DMS 273 treated with DMSO at 0.1 percent for 48 hours (cell line): ENCODE measurements around the gene SERP1.
"Not testable (repeated sequence)": the region's sequence is repeated elsewhere in the genome, so short reads cannot be mapped to it uniquely, and the experiment has no call there.

Experiments used
- DNase-seq: peaks from one replicate; lab custom pipeline; 2025; lab: John Stamatoyannopoulos, UW

SERP1 gene

DNA sequence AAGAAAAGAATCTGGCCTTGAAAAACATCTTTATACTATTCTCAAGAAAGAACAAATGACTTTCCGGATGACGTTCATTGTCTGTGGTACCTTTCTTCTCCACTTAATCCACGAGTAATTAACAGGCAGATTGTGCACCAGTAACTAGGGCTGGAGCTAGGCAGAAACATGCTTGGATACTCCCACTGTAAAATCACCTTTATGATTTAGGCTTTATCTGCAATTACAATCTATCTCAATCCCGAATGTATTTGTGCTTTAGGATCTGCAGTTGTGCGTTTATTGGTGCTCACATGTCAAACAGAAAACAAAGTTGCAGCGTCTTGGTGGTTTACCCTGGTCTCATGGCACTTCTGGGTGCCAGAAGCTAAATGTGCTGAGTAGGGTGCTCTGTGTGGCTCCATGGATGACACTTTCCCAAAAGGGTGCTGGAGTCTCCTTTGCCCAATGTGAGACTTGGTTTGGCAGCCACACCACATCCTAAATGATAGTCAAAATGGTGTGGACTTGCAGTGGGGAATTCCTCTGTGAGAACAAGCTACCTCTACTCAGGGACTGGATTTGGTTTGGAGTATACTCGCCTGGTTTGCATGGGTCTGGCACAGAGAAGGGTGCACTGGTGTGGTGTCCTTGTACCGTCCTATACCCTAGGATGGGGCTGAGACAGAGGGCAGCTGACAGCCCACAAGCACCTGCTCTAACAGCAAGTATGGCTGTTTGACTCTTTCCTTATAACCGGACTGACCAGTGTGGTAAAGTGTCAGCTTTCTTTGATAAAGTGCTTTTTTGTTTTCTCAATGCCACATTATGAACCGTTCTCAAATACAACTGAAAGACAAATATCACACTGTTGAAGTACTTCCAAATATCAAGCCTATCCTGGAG, 7.7 kb downstream of the SERP1 start:
- no peak for DNase-seq

DNA sequence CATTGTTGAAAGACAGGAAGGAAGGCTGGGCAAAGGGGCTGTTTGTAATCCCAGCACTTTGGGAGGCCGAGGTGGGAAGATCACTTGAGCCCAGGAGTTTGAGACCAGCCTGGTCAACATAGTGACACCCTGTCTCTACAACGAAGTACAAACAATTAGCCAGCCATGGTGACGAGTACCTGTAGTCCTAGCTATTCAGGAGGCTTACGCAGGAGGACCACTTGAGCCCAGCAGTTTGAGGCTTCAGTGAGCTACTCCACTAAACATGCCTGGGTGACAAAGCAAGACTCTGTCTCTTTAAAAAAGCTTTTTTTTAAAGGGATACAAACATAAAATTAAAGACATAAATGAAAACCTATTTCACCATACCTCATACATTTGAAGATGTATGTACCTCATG, 11.1 kb downstream of the SERP1 start:
- no peak for DNase-seq

DNA sequence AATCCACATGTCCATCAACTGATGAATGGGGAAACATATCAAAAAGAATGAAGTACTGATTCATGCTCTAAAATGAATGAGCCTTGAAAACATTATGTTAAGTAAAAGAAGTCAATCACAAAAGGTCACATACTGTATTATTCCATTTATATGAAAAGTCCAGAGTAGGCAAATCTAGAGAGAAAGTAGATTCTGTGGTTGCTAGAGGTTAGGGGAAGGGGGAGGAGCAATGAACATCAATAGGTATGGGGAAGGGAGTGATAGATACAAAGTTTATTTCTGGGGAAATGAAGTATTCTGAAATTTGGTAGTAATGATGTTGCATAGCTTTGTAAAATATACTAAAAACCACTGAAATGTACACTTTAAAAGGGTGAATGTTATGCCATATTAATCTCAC, 14.5 kb downstream of the SERP1 start:
- DNase-seq: no peak

DNA sequence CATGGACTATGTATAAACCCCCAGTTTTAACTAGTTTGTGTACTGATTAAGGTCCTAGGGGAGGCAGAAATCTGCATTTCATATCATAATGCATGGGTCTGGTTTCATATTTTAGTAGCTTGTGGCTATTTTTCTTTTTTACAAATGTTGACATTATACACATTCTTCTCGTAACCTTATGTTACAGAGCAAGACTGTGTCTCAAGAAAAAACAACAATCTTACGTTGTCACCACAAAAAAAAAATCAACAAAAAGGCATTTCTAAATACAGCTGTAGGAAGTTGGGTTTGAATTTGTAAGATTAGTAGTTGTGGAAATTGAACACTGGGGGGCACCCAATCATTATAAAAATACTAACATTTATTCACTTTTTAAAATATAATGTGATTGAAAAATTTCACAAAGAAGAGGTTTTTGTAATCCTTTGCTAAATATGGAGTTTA, 17.9 kb downstream of the SERP1 start:
- DNase-seq: no peak

- no peak for DNase-seq
Measured at GRCh38 chr3:150527464-150528255, 18.6 kb downstream of the SERP1 start.

- DNase-seq: no peak
Measured at GRCh38 chr3:150523538-150523937, 22.8 kb downstream of the SERP1 start.

- DNase-seq: no peak
Measured at GRCh38 chr3:150521463-150521862, 24.8 kb downstream of the SERP1 start.

DNA sequence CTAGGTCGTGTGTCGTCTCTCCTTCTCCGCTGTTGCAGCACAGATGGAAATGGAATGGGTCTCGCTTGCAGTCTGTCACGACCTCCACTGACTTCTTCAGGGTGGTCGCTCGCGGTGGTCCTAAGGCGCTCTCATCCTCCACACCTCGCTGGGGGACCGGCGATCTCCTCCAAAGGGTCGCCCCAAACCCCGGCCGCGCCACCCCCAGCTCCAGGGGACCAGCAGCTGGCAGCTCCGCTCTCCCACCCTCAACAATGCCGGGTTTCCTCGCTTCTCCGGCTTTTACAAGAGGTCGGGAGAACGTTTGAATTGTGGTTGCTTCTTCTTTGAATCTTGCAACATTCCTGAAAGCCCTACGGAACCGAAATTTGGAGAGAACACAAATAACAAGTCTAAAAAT, 25.9 kb downstream of the SERP1 start:
- DNase-seq: no peak

DNA sequence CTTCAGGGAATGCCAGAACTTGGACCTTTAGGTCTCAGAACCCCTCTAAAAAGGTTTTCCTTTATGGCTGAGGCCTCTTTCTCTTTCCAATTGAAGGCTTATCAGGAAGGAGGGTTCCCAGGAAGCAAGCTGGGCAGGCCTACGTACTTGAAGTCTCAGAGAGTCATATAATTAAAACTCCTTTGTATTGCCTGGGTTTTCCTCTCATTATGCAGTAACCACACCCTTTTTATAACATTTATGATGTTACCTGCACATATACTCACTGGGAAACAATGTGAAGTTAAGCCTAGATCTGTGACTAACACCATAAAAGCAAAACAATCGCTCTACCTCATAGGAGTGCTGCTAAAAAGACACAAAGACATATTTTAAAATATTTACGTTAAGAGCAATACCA, 27.3 kb downstream of the SERP1 start:
- DNase-seq: no peak

DNA sequence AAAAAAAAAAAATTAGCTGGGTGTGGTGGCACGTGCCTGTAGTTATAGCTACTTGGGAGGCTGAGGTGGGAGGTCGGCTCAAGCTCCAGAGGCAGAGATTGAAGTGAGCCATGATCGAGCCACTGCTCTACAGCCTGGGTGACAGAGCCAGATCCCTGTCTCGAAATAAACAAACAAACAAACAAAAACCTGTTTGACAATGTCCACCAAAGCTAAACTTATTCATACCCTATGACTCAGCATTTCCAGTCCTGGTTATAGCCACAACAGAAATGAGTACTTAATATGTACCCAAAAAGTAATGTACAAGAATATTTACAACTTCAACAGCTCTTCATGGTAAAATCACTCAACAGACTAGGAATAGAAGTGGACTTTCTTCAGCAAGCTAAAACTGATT, 31.1 kb downstream of the SERP1 start:
- DNase-seq: no peak

GRCh38 chr3:150511122-150511821, 35.0 kb downstream of the SERP1 start:
- no peak for DNase-seq

DNA sequence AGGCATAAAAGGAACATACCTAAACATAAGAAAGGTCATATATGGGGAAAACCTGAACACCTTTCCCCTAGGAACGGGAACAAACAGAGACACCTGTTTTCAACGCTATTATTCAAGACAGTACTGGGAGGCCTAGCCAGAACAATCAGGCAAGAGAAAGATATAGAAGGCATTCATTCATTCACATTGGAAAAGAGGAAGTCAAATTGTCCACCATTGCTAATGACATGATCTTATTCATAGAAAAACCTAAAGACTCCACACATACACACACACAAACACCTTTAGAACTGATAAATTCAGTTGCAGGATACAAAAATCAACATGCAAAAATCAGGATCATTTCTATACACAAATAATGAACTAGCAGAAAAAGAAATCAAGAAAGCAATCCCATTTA, 36.5 kb downstream of the SERP1 start:
- no peak for DNase-seq

DNA sequence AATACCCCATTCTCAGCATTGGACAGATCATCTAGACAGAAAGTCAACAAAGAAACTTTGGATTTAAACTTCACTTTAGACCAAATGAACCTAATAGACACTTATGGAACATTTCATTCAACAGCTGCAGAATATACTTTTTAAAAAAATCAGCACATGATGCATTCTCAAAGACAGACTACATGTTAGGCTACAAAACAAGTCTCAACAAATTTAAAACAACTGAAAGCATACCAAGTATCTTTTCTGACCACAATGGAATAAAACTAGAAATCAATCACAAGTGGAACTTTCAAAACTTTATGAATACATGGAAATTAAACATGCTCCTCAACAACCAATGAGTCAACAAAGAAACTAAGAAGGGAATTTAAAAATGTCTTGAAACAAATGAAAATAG, 37.9 kb downstream of the SERP1 start:
- DNase-seq: no peak

GRCh38 chr3:150504483-150504882, 41.8 kb downstream of the SERP1 start:
- no peak for DNase-seq

- no peak for DNase-seq
Measured at GRCh38 chr3:150503402-150504099, 42.7 kb downstream of the SERP1 start.

GRCh38 chr3:150500960-150501359, 45.3 kb downstream of the SERP1 start:
- not testable (repeated sequence) for DNase-seq

- no peak for DNase-seq
Measured at GRCh38 chr3:150497956-150498355, 48.3 kb downstream of the SERP1 start.

- peak; percentile 15 for DNase-seq
Measured at GRCh38 chr3:150495563-150496168, 50.6 kb downstream of the SERP1 start.

- no peak for DNase-seq
Measured at GRCh38 chr3:150495149-150495548, 51.1 kb downstream of the SERP1 start.

DNA sequence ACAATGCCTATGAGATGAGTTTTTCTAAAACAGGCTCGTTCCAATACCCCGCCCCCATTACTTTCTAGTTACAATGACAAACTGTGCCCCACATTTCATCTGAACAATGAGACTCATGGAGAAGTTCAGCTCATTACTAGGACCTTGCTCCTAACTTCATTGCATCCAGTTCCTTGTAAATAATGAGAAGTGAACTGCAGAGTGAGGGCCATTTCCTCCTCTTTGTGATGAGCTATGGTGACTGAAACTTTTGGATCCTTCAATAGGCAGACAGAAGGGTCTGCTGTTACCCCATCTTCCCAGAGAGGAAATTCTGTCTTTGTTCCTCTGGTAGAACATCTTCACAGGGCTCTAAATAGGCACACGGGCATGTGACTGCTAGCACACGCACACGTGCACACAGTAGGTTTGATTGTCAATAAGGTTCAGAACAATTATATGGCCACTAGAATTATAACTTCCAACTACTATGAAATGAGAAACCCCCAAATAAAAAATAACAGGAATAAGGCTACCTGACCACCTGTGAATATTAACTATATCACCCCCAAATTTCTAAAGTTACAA, 51.8 kb downstream of the SERP1 start:
- no peak for DNase-seq
